HEK293T (cell line): ENCODE data around the gene NRG2.

Experiments
- ARNT ChIP-seq: fragments of 450-650 bp; IDR thresholded peaks from 2 replicates; pipeline ENCODE4 v1.6.1; 2017; ENCODE audit warnings: mild to moderate bottlenecking
- BHLHE40 ChIP-seq: fragments of 450-650 bp; IDR thresholded peaks from 2 replicates; pipeline ENCODE4 v1.6.1; 2016; ENCODE audit warnings: mild to moderate bottlenecking, moderate library complexity, borderline replicate concordance
- CTBP1 ChIP-seq: fragments of 450-650 bp; IDR thresholded peaks from 2 replicates; pipeline ENCODE4 v1.6.1; 2016; ENCODE audit warnings: borderline replicate concordance
- ELF4 ChIP-seq: fragments of 450-650 bp; IDR thresholded peaks from 2 replicates; pipeline ENCODE4 v1.6.1; 2017; ENCODE audit warnings: antibody characterized with exemption
- FOXA1 ChIP-seq: fragments of 450-650 bp; IDR thresholded peaks from 2 replicates; pipeline ENCODE4 v1.6.1; 2016; ENCODE audit warnings: mild to moderate bottlenecking
- FOXK2 ChIP-seq: fragments of 450-650 bp; IDR thresholded peaks from 2 replicates; pipeline ENCODE4 v1.6.1; 2016; ENCODE audit warnings: mild to moderate bottlenecking
- FOXM1 ChIP-seq: fragments of 450-650 bp; IDR thresholded peaks from 2 replicates; pipeline ENCODE4 v1.6.1; 2017; ENCODE audit warnings: mild to moderate bottlenecking, borderline replicate concordance
- NFRKB ChIP-seq: fragments of 450-650 bp; IDR thresholded peaks from 2 replicates; pipeline ENCODE4 v1.6.1; 2016; ENCODE audit warnings: mild to moderate bottlenecking, moderate library complexity
- SP1 ChIP-seq: fragments of 450-650 bp; IDR thresholded peaks from 2 replicates; pipeline ENCODE4 v1.6.1; 2017
- SUZ12 ChIP-seq: fragments of 450-650 bp; IDR thresholded peaks from 2 replicates; pipeline ENCODE4 v1.6.1; 2016; ENCODE audit warnings: mild to moderate bottlenecking

DNA sequence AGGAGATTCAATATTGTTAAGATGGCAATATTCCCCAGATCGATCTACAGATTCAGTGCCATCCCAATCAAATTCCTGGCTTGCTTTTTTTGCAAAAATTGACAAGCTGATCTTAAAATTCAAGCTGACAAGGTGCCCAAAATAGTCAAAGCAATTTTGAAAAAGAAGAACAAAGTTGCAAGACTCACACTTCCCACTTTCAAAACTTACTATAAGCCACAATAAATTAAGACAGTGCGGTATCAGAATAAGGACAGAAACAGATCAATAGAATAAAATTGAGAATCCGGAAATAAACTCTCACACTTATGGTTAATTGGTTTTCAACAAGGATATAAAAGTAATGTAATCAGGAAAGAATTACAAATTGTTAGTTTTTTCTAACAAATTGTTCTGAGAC lies 97.1 kb downstream of the NRG2 start:
- no peak for TF ChIP-seq ELF4
- no peak for TF ChIP-seq SP1
- no peak for TF ChIP-seq FOXA1
- TF ChIP-seq CTBP1 = no peak
- TF ChIP-seq ARNT = no peak
- no peak for TF ChIP-seq FOXK2
- no peak for TF ChIP-seq BHLHE40
- no peak for TF ChIP-seq SUZ12
- no peak for TF ChIP-seq FOXM1
- no peak for TF ChIP-seq NFRKB
